HL-60 (cell line): ENCODE data around the gene CYP3A4.

Experiments used
- POLR2AphosphoS5 ChIP-seq: IDR thresholded peaks from 2 replicates; pipeline ENCODE4 v1.6.1; 2012; ENCODE audit warnings: low read depth
- TF ChIP-seq, protein P1 (sequence below): IDR thresholded peaks from one replicate; pipeline ENCODE4 v1.5.1; 2011; ENCODE audit warnings: low read length, control low read depth, inconsistent platforms; ENCODE audit not compliant: insufficient read depth

- TF ChIP-seq, protein P1, sequence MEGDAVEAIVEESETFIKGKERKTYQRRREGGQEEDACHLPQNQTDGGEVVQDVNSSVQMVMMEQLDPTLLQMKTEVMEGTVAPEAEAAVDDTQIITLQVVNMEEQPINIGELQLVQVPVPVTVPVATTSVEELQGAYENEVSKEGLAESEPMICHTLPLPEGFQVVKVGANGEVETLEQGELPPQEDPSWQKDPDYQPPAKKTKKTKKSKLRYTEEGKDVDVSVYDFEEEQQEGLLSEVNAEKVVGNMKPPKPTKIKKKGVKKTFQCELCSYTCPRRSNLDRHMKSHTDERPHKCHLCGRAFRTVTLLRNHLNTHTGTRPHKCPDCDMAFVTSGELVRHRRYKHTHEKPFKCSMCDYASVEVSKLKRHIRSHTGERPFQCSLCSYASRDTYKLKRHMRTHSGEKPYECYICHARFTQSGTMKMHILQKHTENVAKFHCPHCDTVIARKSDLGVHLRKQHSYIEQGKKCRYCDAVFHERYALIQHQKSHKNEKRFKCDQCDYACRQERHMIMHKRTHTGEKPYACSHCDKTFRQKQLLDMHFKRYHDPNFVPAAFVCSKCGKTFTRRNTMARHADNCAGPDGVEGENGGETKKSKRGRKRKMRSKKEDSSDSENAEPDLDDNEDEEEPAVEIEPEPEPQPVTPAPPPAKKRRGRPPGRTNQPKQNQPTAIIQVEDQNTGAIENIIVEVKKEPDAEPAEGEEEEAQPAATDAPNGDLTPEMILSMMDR, result no peak
- no peak for TF ChIP-seq POLR2AphosphoS5
Measured at GRCh38 chr7:99784007-99784406, at the start of gene CYP3A4.
